Endothelial cell of umbilical vein (primary cell): Measurements from ENCODE around the gene TSPEAR. TPM values are rescaled to one million over a fixed set of nuclear protein-coding genes. Genes with fewer than 3 reads are reported as not detected.

Source experiments
- BruUV-seq: library from RNA; stranded (reverse); fragments of 400-500 nt; replicated peaks from 2 replicates; lab custom pipeline; 2021; lab: Mats Ljungman, UMichigan
- CTCF ChIA-PET: fragments of 300-600, 350-600 bp; sonication (Branson Sonifier 250); formaldehyde crosslinking; loops from one replicate; lab custom pipeline; 2021; ENCODE audit warnings: antibody characterized with exemption, inconsistent platforms; lab: Charles Lee
- POLR2A ChIA-PET: fragments of 300-600, 350-600 bp; sonication (Branson Sonifier 250); formaldehyde crosslinking; loops from one replicate; lab custom pipeline; 2021; ENCODE audit warnings: antibody characterized with exemption, inconsistent platforms; lab: Charles Lee
- DNase-seq: peaks from one replicate; pipeline ENCODE4 v3.0.0-alpha.2; 2011; ENCODE audit warnings: low read depth, low spot score
- FAIRE-seq: peaks from 2 replicates; lab custom pipeline; 2011; peaks lifted over from hg19 to GRCh38; lab: Jason Lieb, UNC
- H2AFZ ChIP-seq: 2 replicates; pipeline ENCODE4 v1.6.0; 2012; ENCODE audit warnings: low read depth, low read length, control low read depth, inconsistent platforms
- H3K27ac ChIP-seq: 2 replicates; pipeline ENCODE4 v1.5.1; 2011; ENCODE audit warnings: low read depth, mild to moderate bottlenecking, control low read depth, low read length, moderate library complexity; ENCODE audit not compliant: insufficient read depth
- H3K27me3 ChIP-seq, 2 experiments: 2 replicates each; pipeline versions ENCODE4 v1.6.0 to v1.6.1; 2011; ENCODE audit warnings: low read length in 2 of 2, mixed read lengths in 1 of 2; ENCODE audit not compliant: control insufficient read depth in 2 of 2, insufficient read depth in 2 of 2
- H3K36me3 ChIP-seq, 2 experiments: 2 replicates in 1 of 2; 3 replicates in 1 of 2; pipeline ENCODE4 v1.5.1; 2011; ENCODE audit warnings: low read length in 2 of 2, mild to moderate bottlenecking in 1 of 2, moderate library complexity in 1 of 2; ENCODE audit not compliant: control insufficient read depth in 2 of 2, insufficient read depth in 2 of 2; ENCODE audit errors: extremely low read depth in 1 of 2
- H3K4me1 ChIP-seq: 3 replicates; pipeline ENCODE4 v1.5.1; 2011; ENCODE audit warnings: mild to moderate bottlenecking, low read length; ENCODE audit not compliant: control insufficient read depth, insufficient read depth; ENCODE audit errors: extremely low read depth
- H3K4me2 ChIP-seq: 2 replicates; pipeline ENCODE4 v1.6.1; 2011; ENCODE audit warnings: low read length, control low read depth, mixed read lengths; ENCODE audit not compliant: insufficient read depth
- H3K4me3 ChIP-seq, 3 experiments: fragments of 200-600 bp in 1 of 3; sonication (generic), shearing (Covaris generic) in 1 of 3; replicated peaks in 1 of 3; 2 replicates each; pipeline ENCODE4 v1.5.1; 2011 to 2016; ENCODE audit warnings: control low read depth in 3 of 3, low read length in 3 of 3, mild to moderate bottlenecking in 2 of 3, inconsistent platforms in 1 of 3, low read depth in 1 of 3, moderate library complexity in 1 of 3; ENCODE audit not compliant: insufficient read depth in 1 of 3
- H3K79me2 ChIP-seq: 2 replicates; pipeline ENCODE4 v1.6.0; 2012; ENCODE audit warnings: low read length, inconsistent platforms; ENCODE audit not compliant: control insufficient read depth, insufficient read depth
- H3K9ac ChIP-seq: replicated peaks from 2 replicates; pipeline ENCODE3; 2011; ENCODE audit warnings: low read length, control low read depth; ENCODE audit not compliant: insufficient read depth; ENCODE audit errors: extremely low read depth
- H3K9me1 ChIP-seq: replicated peaks from 3 replicates; pipeline ENCODE4 v1.6.0; 2011; ENCODE audit warnings: mild to moderate bottlenecking, low read length; ENCODE audit not compliant: control insufficient read depth, insufficient read depth; ENCODE audit errors: extremely low read depth
- H3K9me3 ChIP-seq: replicated peaks from 2 replicates; pipeline ENCODE4 v1.5.1; 2012; ENCODE audit warnings: low read length, inconsistent platforms; ENCODE audit not compliant: control insufficient read depth, insufficient read depth
- H4K20me1 ChIP-seq: replicated peaks from 2 replicates; pipeline ENCODE3; 2011; ENCODE audit warnings: mild to moderate bottlenecking, low read length; ENCODE audit not compliant: control insufficient read depth, insufficient read depth; ENCODE audit errors: extremely low read depth
- EZH2 ChIP-seq: IDR thresholded peaks from 2 replicates; pipeline ENCODE4 v1.6.1; 2012; ENCODE audit warnings: borderline replicate concordance, low read depth, mild to moderate bottlenecking, moderate library complexity, low read length, inconsistent platforms; ENCODE audit not compliant: severe bottlenecking
- FOS ChIP-seq: IDR thresholded peaks from 2 replicates; pipeline ENCODE4 v1.6.1; 2011; ENCODE audit warnings: mild to moderate bottlenecking, low read length, moderate library complexity, borderline replicate concordance; ENCODE audit not compliant: insufficient read depth
- GATA2 ChIP-seq: IDR thresholded peaks from 2 replicates; pipeline ENCODE4 v1.7.0; 2011; ENCODE audit warnings: low read depth, mild to moderate bottlenecking, moderate library complexity, mixed read lengths, low read length; ENCODE audit not compliant: insufficient read length, insufficient read depth
- JUN ChIP-seq: IDR thresholded peaks from 2 replicates; pipeline ENCODE4 v1.6.1; 2011; ENCODE audit warnings: borderline replicate concordance, low read depth; ENCODE audit not compliant: insufficient read length, insufficient read depth
- MYC ChIP-seq: IDR thresholded peaks from one replicate; pipeline ENCODE4 v1.6.1; 2011; ENCODE audit warnings: mild to moderate bottlenecking, low read depth, low read length
- POLR2A ChIP-seq: IDR thresholded peaks from 2 replicates; pipeline ENCODE4 v1.6.1; 2012; ENCODE audit warnings: low read depth, mild to moderate bottlenecking, control low read depth, low read length
- POLR2AphosphoS5 ChIP-seq: IDR thresholded peaks from 2 replicates; pipeline ENCODE4 v1.6.1; 2012; ENCODE audit warnings: low read depth, mild to moderate bottlenecking, control low read depth, low read length, moderate library complexity; ENCODE audit not compliant: insufficient read depth
- dilution Hi-C: fragments of 300-500 bp; cut with MboI; formaldehyde crosslinking; loops from one replicate; pipeline ENCODE4 v1.15.0; 2019; ENCODE audit warnings: low sequenced_read_pairs; ENCODE audit not compliant: extremely low pct_ligation_motif_present
- intact Hi-C: fragments of 100-400 bp; cut with micrococcal nuclease; formaldehyde crosslinking; loops from one replicate; pipeline ENCODE4 v1.10.0; 2022
- polyA plus RNA-seq, 4 experiments: library from polyadenylated mRNA; depleted of rRNA in 3 of 4; stranded (reverse) in 3 of 4; unstranded in 1 of 4; fragments of >200 nt; gene quantifications; 2 replicates each; pipeline versions ENCODE4 v1.2.1 to v1.2.3, GENCODE V29; 2011 to 2012; ENCODE audit warnings: missing spikeins in 1 of 4
- total RNA-seq: library from RNA; stranded (reverse); gene quantifications from 2 replicates; pipeline ENCODE4 v1.2.3, GENCODE V29; 2021
- TF ChIP-seq, protein P1 (sequence below), 2 donors: IDR thresholded peaks; 1 replicate in 1 of 2; 2 replicates in 1 of 2; pipeline ENCODE4 v1.5.1; 2011; ENCODE audit warnings: low read length in 2 of 2, mild to moderate bottlenecking in 2 of 2, moderate library complexity in 2 of 2, control low read depth in 1 of 2, inconsistent platforms in 1 of 2, low read depth in 1 of 2; ENCODE audit not compliant: insufficient read depth in 1 of 2; ENCODE audit errors: extremely low read depth in 1 of 2
- TF ChIP-seq, protein P2 (sequence below): IDR thresholded peaks from 2 replicates; pipeline ENCODE4 v1.6.1; 2011; ENCODE audit not compliant: insufficient read depth, insufficient read length

Gene TSPEAR
- total and polyA plus RNA-seq, 2 donors (not counting 3 experiments of a cell fraction or from before 2014, with no cell fraction given): 0.01 TPM; not detected in 1

DNA sequence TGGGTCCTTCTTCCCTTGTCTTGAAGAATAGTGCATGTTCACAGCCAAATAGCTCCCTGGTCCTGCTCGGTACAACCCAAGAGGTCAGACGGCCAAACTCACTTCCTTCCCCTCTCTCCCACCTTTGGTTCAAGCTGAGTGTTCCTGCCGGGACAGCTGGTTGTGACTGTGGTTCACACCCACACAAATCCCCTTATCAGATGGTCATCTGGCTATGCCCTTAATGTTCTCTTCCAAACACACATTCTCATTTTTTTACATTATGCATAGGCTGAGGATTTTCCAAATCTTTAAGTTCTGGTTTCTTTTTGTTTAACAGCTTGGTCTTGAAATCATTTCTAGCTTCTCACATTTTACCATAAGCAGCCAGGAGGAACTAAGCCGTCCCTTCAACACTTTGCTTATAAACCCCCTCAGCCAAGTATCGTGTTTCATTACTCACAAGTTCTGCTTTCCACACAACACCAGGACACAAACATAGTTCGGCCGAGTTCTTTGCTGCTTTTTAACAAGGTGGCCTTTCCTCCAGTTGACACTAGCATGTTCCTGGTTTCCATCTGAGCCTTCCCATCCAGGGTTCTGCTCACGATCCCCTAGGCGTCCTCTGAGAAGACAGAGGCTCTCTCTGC, 19.7 kb upstream of the TSPEAR start:
- no peak for FAIRE-seq
- intact Hi-C loops: no loop called here

More for the DNA sequence above, 19.7 kb upstream of the TSPEAR start:
- Histone ChIP-seq H3K27ac (no peak overlapping the region), H3K36me3 (no peaks in the 10 kb centered on the region), H3K4me2 (no peak overlapping the region), H3K4me3 (no peak overlapping the region), H4K20me1 (no peaks in the 10 kb centered on the region), H2AFZ (no peak overlapping the region), H3K27me3 (peaks cover 4% of the 10 kb centered on the region in 2 experiments), H3K9me3 (no peaks in the 10 kb centered on the region), H3K79me2 (no peaks in the 10 kb centered on the region), H3K4me1 (no peaks in the 10 kb centered on the region), H3K9ac (no peak overlapping the region), H3K9me1 (no peaks in the 10 kb centered on the region)
- POLR2A ChIA-PET: no interaction called here
- DNase-seq: no peak
- no TSS peak for BruUV-seq
- dilution Hi-C loops: no loop called here
- CTCF ChIA-PET: interaction anchor here (1.0 to 1.7 kb wide), 4 partner anchors 9 to 62 kb away, joined by 3 to 6 read pairs (median 4); no protein-coding TSS in a partner anchor
- no peak for TF ChIP-seq POLR2A
- no peak for TF ChIP-seq JUN
- TF ChIP-seq EZH2: no peak
- no peak for TF ChIP-seq MYC
- TF ChIP-seq, protein P1, sequence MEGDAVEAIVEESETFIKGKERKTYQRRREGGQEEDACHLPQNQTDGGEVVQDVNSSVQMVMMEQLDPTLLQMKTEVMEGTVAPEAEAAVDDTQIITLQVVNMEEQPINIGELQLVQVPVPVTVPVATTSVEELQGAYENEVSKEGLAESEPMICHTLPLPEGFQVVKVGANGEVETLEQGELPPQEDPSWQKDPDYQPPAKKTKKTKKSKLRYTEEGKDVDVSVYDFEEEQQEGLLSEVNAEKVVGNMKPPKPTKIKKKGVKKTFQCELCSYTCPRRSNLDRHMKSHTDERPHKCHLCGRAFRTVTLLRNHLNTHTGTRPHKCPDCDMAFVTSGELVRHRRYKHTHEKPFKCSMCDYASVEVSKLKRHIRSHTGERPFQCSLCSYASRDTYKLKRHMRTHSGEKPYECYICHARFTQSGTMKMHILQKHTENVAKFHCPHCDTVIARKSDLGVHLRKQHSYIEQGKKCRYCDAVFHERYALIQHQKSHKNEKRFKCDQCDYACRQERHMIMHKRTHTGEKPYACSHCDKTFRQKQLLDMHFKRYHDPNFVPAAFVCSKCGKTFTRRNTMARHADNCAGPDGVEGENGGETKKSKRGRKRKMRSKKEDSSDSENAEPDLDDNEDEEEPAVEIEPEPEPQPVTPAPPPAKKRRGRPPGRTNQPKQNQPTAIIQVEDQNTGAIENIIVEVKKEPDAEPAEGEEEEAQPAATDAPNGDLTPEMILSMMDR (IDR thresholded peaks at IDR 0.05; ENCODE audit: extremely low read depth in 1 of 2, insufficient read depth in 1 of 2, low read depth in 1 of 2, low read length in 2 of 2): no peak
- TF ChIP-seq FOS: no peak
- no peak for TF ChIP-seq GATA2
- TF ChIP-seq, protein P2, sequence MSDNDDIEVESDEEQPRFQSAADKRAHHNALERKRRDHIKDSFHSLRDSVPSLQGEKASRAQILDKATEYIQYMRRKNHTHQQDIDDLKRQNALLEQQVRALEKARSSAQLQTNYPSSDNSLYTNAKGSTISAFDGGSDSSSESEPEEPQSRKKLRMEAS: no peak
- TF ChIP-seq POLR2AphosphoS5: no peak
